GM12878 (cell line): Measurements from ENCODE around the gene PDCD6IP. TPM values are rescaled to one million over a fixed set of nuclear protein-coding genes. Genes with fewer than 3 reads are reported as not detected.

Experiments
- ATAC-seq: fragments of 200-7000 bp; cut with Tn5 transposase; 3 replicates; pipeline ENCODE4 v1.9.1; 2020; ENCODE audit warnings: mild to moderate bottlenecking, moderate library complexity
- BruUV-seq: library from RNA; stranded (reverse); fragments of 400-500 nt; replicated peaks from 2 replicates; lab custom pipeline; 2021; lab: Mats Ljungman, UMichigan
- CTCF ChIA-PET: fragments of 300-600 bp; sonication (Branson Sonifier 250); formaldehyde crosslinking; extraction: SDS; loops from one replicate; lab custom pipeline; 2021; ENCODE audit warnings: inconsistent platforms; lab: Yijun Ruan, JAX
- POLR2A ChIA-PET: fragments of 350-600 bp; formaldehyde crosslinking; extraction: SDS; loops from one replicate; lab custom pipeline; 2021; ENCODE audit warnings: inconsistent platforms; lab: Charles Lee
- RAD21 ChIA-PET: fragments of 300-600 bp; sonication (Branson Sonifier 250); formaldehyde crosslinking; loops from one replicate; lab custom pipeline; 2023; ENCODE audit warnings: antibody characterized with exemption; ENCODE audit not compliant: unreplicated experiment; lab: Charles Lee
- SMC1A ChIA-PET: fragments of 300-600 bp; sonication (Branson Sonifier 250); formaldehyde crosslinking; loops from one replicate; lab custom pipeline; 2023; ENCODE audit not compliant: unreplicated experiment, uncharacterized antibody; lab: Charles Lee
- DNase-seq: peaks from one replicate; pipeline ENCODE4 v3.0.0-alpha.2; 2011; ENCODE audit warnings: low read depth, low spot score
- FAIRE-seq: peaks from 3 replicates; lab custom pipeline; 2011; peaks lifted over from hg19 to GRCh38; lab: Jason Lieb, UNC
- H2AFZ ChIP-seq: 2 replicates; pipeline ENCODE4 v1.6.0; 2011; ENCODE audit warnings: low read depth, low read length, control low read depth; ENCODE audit not compliant: control insufficient read depth
- H3K27ac ChIP-seq: 2 replicates; pipeline ENCODE4 v1.5.1; 2011; ENCODE audit warnings: control low read depth; ENCODE audit not compliant: control insufficient read depth, insufficient read depth
- H3K27me3 ChIP-seq, 2 experiments: replicated peaks in 1 of 2; 2 replicates each; pipeline versions ENCODE4 v1.6.0 to v1.6.1; 2011; ENCODE audit warnings: low read length in 1 of 2; ENCODE audit not compliant: control insufficient read depth in 2 of 2, insufficient read depth in 2 of 2
- H3K36me3 ChIP-seq, 2 experiments: 2 replicates each; pipeline ENCODE4 v1.5.1; 2011; ENCODE audit warnings: low read length in 1 of 2; ENCODE audit not compliant: control insufficient read depth in 2 of 2, insufficient read depth in 2 of 2
- H3K4me1 ChIP-seq: 2 replicates; pipeline ENCODE4 v1.6.1; 2011; ENCODE audit warnings: mild to moderate bottlenecking, low read length, moderate library complexity, mixed read lengths; ENCODE audit not compliant: control insufficient read depth, insufficient read depth
- H3K4me2 ChIP-seq: 2 replicates; pipeline ENCODE4 v1.6.0; 2011; ENCODE audit warnings: control low read depth; ENCODE audit not compliant: control insufficient read depth, insufficient read depth
- H3K4me3 ChIP-seq: fragments of 200-600 bp; sonication (generic); 2 replicates; pipeline ENCODE4 v1.5.1; 2016
- H3K79me2 ChIP-seq: 2 replicates; pipeline ENCODE4 v1.6.0; 2011; ENCODE audit warnings: low read length; ENCODE audit not compliant: control insufficient read depth, insufficient read depth
- H3K9ac ChIP-seq: 2 replicates; pipeline ENCODE4 v1.8.0; 2011; ENCODE audit warnings: low read length, control low read depth, mixed read lengths; ENCODE audit not compliant: control insufficient read depth, insufficient read depth
- H3K9me3 ChIP-seq: replicated peaks from 3 replicates; pipeline ENCODE4 v1.5.1; 2011; ENCODE audit warnings: mild to moderate bottlenecking, low read length; ENCODE audit not compliant: control insufficient read depth, insufficient read depth
- H4K20me1 ChIP-seq: 2 replicates; pipeline ENCODE4 v1.6.0; 2011; ENCODE audit not compliant: control insufficient read depth, insufficient read depth
- CBX5 ChIP-seq: sonication (generic); IDR thresholded peaks from 2 replicates; pipeline ENCODE4 v1.6.1; 2016; ENCODE audit warnings: low read depth, moderate library complexity, mild to moderate bottlenecking, inconsistent platforms
- CREB1 ChIP-seq: IDR thresholded peaks from 2 replicates; pipeline ENCODE4 v1.6.1; 2012; ENCODE audit warnings: low read depth, mild to moderate bottlenecking, inconsistent platforms
- DPF2 ChIP-seq: fragments of 450-650 bp; IDR thresholded peaks from 2 replicates; pipeline ENCODE4 v1.6.1; 2017; ENCODE audit warnings: mild to moderate bottlenecking
- IKZF2 ChIP-seq, 2 experiments: fragments of 450-650 bp; IDR thresholded peaks; 2 replicates each; pipeline ENCODE4 v1.6.1; 2017; ENCODE audit warnings: mild to moderate bottlenecking in 2 of 2, moderate library complexity in 2 of 2
- KDM1A ChIP-seq: fragments of 200-600 bp; sonication (generic); IDR thresholded peaks from 2 replicates; pipeline ENCODE4 v1.6.1; 2016; ENCODE audit warnings: borderline replicate concordance
- NR2C2 ChIP-seq: IDR thresholded peaks from 2 replicates; pipeline ENCODE4 v1.6.1; 2011; ENCODE audit warnings: borderline replicate concordance, low read depth; ENCODE audit not compliant: control insufficient read depth, insufficient read length
- PKNOX1 ChIP-seq: fragments of 450-650 bp; IDR thresholded peaks from 2 replicates; pipeline ENCODE4 v1.6.1; 2016; ENCODE audit warnings: mild to moderate bottlenecking
- PML ChIP-seq: IDR thresholded peaks from 2 replicates; pipeline ENCODE4 v1.6.1; 2012; ENCODE audit warnings: low read length, inconsistent platforms
- RB1 ChIP-seq: fragments of 450-650 bp; formaldehyde crosslinking; IDR thresholded peaks from 2 replicates; pipeline ENCODE4 v1.6.1; 2017; ENCODE audit warnings: mild to moderate bottlenecking, borderline replicate concordance
- ZBTB40 ChIP-seq: fragments of 450-650 bp; IDR thresholded peaks from 2 replicates; pipeline ENCODE4 v1.6.1; 2016; ENCODE audit warnings: mild to moderate bottlenecking, moderate library complexity, borderline replicate concordance
- ZNF217 ChIP-seq: fragments of 450-650 bp; IDR thresholded peaks from 2 replicates; pipeline ENCODE4 v1.6.1; 2017; ENCODE audit warnings: antibody characterized with exemption, mild to moderate bottlenecking
- WGBS: methylation state at CpG from one replicate; pipeline ENCODE4 v1.1.6; 2016; ENCODE audit warnings: low lambda C conversion rate; ENCODE audit not compliant: insufficient replicate concordance, insufficient coverage; ENCODE audit errors: missing lambda C conversion rate; 5-methylcytosine and 5-hydroxymethylcytosine counted together
- in situ Hi-C: fragments of 300-500 bp; cut with MboI; formaldehyde crosslinking; loops from 9 replicates; pipeline ENCODE4 v1.14.3; 2018; ENCODE audit warnings: mixed read lengths
- intact Hi-C: fragments of 100-400 bp; cut with micrococcal nuclease; formaldehyde crosslinking; loops from one replicate; pipeline ENCODE4 v1.14.2; 2022; ENCODE audit not compliant: unreplicated experiment
- polyA plus RNA-seq, 11 experiments: library from polyadenylated mRNA; depleted of rRNA in 4 of 11; unstranded in 6 of 11; stranded (reverse) in 5 of 11; fragments of >200 nt; fragmentation: Nextera tagmentation in 4 of 11; fragmentation: Illumina TruSeq in 1 of 11; extraction: Ambion mirVana in 4 of 11; extraction: Trizol in 1 of 11; gene quantifications; 1 replicate in 1 of 11; 2 replicates in 10 of 11; pipeline versions ENCODE4 v1.2.1 to v1.2.3, GENCODE V29; 2011 to 2016; ENCODE audit warnings: inconsistent platforms in 2 of 11, missing spikeins in 2 of 11, low read depth in 1 of 11
- total RNA-seq, 4 experiments: library from RNA; depleted of rRNA in 3 of 4; stranded (reverse); fragments of >200 nt in 3 of 4; fragmentation: Illumina TruSeq in 1 of 4; extraction: Trizol in 1 of 4; gene quantifications; 2 replicates each; pipeline versions ENCODE4 v1.2.1 to v1.2.3, GENCODE V29; 2013 to 2021
- TF ChIP-seq, protein P1 (sequence below): fragments of 450-650 bp; IDR thresholded peaks from 2 replicates; pipeline ENCODE4 v1.6.1; 2017; ENCODE audit warnings: antibody characterized with exemption, mild to moderate bottlenecking, moderate library complexity

The PDCD6IP gene
- total and polyA plus RNA-seq, 10 of the 15 experiments (the other 5 are each of a cell fraction or from before 2014, with no cell fraction given), result 16.0 to 169 (median 81.2) TPM

- CTCF ChIA-PET, result interaction anchor here (0.6 to 11.1 kb wide), 12 partner anchors 11 to 1687 kb away, joined by 3 to 170 read pairs (median 7); no protein-coding TSS in a partner anchor
- no peak overlapping the region for H3K4me2 ChIP-seq
- SMC1A ChIA-PET, result interaction anchor here (1.0 to 3.2 kb wide), 5 partner anchors 24 to 800 kb away, joined by 3 to 60 read pairs (median 6); no protein-coding TSS in a partner anchor
Measured at GRCh38 chr3:33884701-33885100, 86.3 kb downstream of the PDCD6IP start.

More at GRCh38 chr3:33884701-33885100, 86.3 kb downstream of the PDCD6IP start:
- DNase-seq (no peak), ATAC-seq (no peak)
- Histone ChIP-seq H3K36me3 (no peaks in the 10 kb centered on the region), H3K79me2 (no peaks in the 10 kb centered on the region), H3K27ac (no peak overlapping the region), H4K20me1 (no peaks in the 10 kb centered on the region), H3K27me3 (no peaks in the 10 kb centered on the region)
- BruUV-seq, result no TSS peak
- in situ Hi-C loops, result loop anchor here (5.0 kb wide), 1 partner anchor 798 kb away; no protein-coding TSS in a partner anchor
- 21% methylated on average over 5 of the region's 5 CpGs for WGBS
- TF ChIP-seq ZNF217 (no peak), CBX5 (no peak), RB1 (no peak), NR2C2 (no peak), PKNOX1 (no peak), ZBTB40 (no peak), KDM1A (no peak), CREB1 (no peak), IKZF2 (IDR thresholded peaks at IDR 0.05) (no peak), PML (no peak), DPF2 (no peak)
- TF ChIP-seq, protein P1, sequence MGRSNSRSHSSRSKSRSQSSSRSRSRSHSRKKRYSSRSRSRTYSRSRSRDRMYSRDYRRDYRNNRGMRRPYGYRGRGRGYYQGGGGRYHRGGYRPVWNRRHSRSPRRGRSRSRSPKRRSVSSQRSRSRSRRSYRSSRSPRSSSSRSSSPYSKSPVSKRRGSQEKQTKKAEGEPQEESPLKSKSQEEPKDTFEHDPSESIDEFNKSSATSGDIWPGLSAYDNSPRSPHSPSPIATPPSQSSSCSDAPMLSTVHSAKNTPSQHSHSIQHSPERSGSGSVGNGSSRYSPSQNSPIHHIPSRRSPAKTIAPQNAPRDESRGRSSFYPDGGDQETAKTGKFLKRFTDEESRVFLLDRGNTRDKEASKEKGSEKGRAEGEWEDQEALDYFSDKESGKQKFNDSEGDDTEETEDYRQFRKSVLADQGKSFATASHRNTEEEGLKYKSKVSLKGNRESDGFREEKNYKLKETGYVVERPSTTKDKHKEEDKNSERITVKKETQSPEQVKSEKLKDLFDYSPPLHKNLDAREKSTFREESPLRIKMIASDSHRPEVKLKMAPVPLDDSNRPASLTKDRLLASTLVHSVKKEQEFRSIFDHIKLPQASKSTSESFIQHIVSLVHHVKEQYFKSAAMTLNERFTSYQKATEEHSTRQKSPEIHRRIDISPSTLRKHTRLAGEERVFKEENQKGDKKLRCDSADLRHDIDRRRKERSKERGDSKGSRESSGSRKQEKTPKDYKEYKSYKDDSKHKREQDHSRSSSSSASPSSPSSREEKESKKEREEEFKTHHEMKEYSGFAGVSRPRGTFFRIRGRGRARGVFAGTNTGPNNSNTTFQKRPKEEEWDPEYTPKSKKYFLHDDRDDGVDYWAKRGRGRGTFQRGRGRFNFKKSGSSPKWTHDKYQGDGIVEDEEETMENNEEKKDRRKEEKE, result no peak
- TF ChIP-seq, all 136 proteins: peak for 0
- intact Hi-C loops, result loop anchor here (5.0 to 10.0 kb wide), 3 partner anchors 133 to 510 kb away; no protein-coding TSS in a partner anchor
- Histone ChIP-seq H3K9me3 (no peaks in the 10 kb centered on the region), H3K9ac (no peak overlapping the region), H2AFZ (no peak overlapping the region), H3K4me3 (no peak overlapping the region), H3K4me1 (peaks cover 4% of the 10 kb centered on the region; the same call in 1 of the 2 replicates)
- ChIA-PET RAD21 (interaction anchor here (3.0 kb wide), 1 partner anchor 800 kb away, joined by 66 read pairs; no protein-coding TSS in a partner anchor), POLR2A (no interaction called here)
- FAIRE-seq, result no peak
